ENCODE data around the gene ARHGEF16. TPM values are rescaled to one million over a fixed set of nuclear protein-coding genes. Genes with fewer than 3 reads are reported as not detected.

ARHGEF16 gene
- total RNA-seq, 1 donor from 2014 or later = 12.2 TPM

DNA sequence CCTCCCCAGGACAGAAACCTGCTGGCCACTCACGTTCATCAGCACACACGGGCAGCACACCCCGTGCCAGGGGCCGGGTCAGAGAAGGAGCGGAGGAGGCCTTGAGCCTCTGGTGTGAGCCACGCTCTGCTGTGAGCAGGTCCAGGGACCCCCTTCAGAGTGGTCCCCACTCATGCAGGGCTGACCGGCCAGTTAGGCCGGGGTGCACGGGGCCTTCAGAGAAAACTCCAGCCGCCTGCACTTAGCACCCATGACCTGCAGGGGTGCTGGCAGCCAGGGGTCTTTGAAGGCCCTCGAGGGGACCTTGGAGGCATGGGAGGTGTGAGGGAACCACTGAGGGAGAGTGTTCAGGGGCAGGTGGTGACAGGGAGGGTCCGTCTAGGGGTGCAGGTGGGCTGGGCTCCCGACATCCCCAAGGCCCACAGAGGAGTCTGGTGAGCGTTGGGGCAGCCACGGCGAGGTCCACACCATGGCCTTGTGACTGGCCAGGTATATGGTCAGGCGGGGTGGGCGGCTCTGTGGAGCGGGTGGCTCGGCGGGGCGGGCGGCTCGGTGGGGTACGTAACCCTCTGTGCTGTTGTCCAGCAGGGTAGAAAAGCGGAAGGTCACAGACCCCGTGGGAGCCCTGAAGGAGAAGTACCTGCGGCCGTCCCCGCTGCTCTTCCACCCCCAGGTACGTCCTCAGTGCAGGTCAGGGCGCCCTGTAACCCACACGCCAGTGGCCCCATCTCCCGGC is 40.3 kb upstream of the ARHGEF16 start:
- intact Hi-C loops (cut with DNase I) = loop anchor here (5.0 to 10.0 kb wide), 2 partner anchors 339 to 402 kb away; no protein-coding TSS in a partner anchor
- ATAC-seq (no peak), DNase-seq (no peak)
- H3K9me3 ChIP-seq = peaks cover 5% of the 10 kb centered on the region
- TF ChIP-seq, protein P1, sequence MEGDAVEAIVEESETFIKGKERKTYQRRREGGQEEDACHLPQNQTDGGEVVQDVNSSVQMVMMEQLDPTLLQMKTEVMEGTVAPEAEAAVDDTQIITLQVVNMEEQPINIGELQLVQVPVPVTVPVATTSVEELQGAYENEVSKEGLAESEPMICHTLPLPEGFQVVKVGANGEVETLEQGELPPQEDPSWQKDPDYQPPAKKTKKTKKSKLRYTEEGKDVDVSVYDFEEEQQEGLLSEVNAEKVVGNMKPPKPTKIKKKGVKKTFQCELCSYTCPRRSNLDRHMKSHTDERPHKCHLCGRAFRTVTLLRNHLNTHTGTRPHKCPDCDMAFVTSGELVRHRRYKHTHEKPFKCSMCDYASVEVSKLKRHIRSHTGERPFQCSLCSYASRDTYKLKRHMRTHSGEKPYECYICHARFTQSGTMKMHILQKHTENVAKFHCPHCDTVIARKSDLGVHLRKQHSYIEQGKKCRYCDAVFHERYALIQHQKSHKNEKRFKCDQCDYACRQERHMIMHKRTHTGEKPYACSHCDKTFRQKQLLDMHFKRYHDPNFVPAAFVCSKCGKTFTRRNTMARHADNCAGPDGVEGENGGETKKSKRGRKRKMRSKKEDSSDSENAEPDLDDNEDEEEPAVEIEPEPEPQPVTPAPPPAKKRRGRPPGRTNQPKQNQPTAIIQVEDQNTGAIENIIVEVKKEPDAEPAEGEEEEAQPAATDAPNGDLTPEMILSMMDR (IDR thresholded peaks at IDR 0.05) = no peak
- no peaks in the 10 kb centered on the region for H3K27me3 ChIP-seq
- H3K27ac ChIP-seq = no peak overlapping the region
- no peaks in the 10 kb centered on the region for H3K36me3 ChIP-seq
- no peak overlapping the region for H3K4me3 ChIP-seq
- no peaks in the 10 kb centered on the region for H3K4me1 ChIP-seq

GRCh38 chr1:3415260-3416090 is 39.0 kb upstream of the ARHGEF16 start:
- Histone ChIP-seq H3K4me1 (no peaks in the 10 kb centered on the region), H3K27me3 (no peaks in the 10 kb centered on the region), H3K4me3 (no peak overlapping the region), H3K27ac (no peak overlapping the region), H3K36me3 (no peaks in the 10 kb centered on the region), H3K9me3 (peaks cover 5% of the 10 kb centered on the region)
- intact Hi-C loops (cut with DNase I) = loop anchor here (10.0 kb wide), 1 partner anchor 341 kb away; no protein-coding TSS in a partner anchor
- TF ChIP-seq, protein P1 (IDR thresholded peaks at IDR 0.05) = no peak
- DNase-seq = no peak
- ATAC-seq = no peak

GRCh38 chr1:3417082-3417739 is 37.3 kb upstream of the ARHGEF16 start:
- intact Hi-C loops (cut with DNase I) = loop anchor here (10.0 kb wide), 1 partner anchor 342 kb away; no protein-coding TSS in a partner anchor
- H3K4me1 ChIP-seq = no peaks in the 10 kb centered on the region

DNA sequence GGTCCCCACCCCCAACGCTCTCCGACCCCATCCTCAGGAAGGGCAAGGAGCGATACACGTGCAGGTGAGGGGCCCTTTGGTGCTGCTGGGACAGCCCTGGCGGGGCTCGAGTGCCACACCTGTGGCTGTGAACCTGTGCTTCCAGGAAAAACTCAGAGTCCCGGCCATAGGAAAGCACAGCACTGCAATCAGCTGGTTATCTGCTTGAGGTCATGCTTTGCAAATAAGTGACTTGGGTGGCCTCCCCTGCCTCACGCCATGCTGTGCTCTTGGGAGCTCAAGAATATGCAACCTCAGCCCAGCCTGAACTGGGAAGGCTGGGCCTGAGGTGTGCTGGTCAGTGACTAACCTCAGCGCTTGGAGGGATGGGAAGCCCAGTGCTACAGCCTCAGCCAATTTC is 36.5 kb upstream of the ARHGEF16 start:
- Histone ChIP-seq H3K4me3 (no peak overlapping the region), H3K27me3 (no peaks in the 10 kb centered on the region), H3K9me3 (peaks cover 5% of the 10 kb centered on the region), H3K27ac (no peak overlapping the region), H3K4me1 (no peaks in the 10 kb centered on the region), H3K36me3 (no peaks in the 10 kb centered on the region)
- ATAC-seq = no peak
- no peak for DNase-seq
- intact Hi-C loops (cut with DNase I) = loop anchor here (10.0 kb wide), 1 partner anchor 343 kb away; no protein-coding TSS in a partner anchor
- TF ChIP-seq, protein P1 (IDR thresholded peaks at IDR 0.05) = no peak

More at GRCh38 chr1:3417082-3417739, 37.3 kb upstream of the ARHGEF16 start:
- Histone ChIP-seq H3K9me3 (peaks cover 5% of the 10 kb centered on the region), H3K36me3 (no peaks in the 10 kb centered on the region), H3K27me3 (no peaks in the 10 kb centered on the region), H3K27ac (no peak overlapping the region), H3K4me3 (no peak overlapping the region)
- no peak for DNase-seq
- no peak for ATAC-seq
- TF ChIP-seq, protein P1 (IDR thresholded peaks at IDR 0.05) = peak; percentile 23

DNA sequence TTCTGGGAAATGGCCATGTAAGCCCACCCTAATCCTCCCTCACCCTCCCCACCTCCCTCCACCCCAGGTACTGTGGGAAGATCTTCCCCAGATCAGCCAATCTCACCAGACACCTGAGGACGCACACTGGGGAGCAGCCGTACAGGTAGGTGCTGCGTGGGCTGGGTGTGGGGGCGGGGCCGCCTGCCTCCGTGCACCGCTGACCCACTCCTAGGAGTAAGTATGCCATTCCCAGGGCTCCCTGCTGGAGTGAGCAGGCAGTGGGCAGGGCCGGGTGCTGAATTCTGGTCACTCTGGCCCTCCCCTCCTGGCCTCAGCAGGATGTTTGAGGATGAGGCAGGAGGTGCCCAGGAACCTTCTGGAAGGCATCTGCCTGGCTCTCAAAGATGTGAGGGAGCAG is 35.9 kb upstream of the ARHGEF16 start:
- intact Hi-C loops (cut with DNase I) = loop anchor here (10.0 kb wide), 1 partner anchor 344 kb away; no protein-coding TSS in a partner anchor
- no peaks in the 10 kb centered on the region for H3K27me3 ChIP-seq
- TF ChIP-seq, protein P1 (IDR thresholded peaks at IDR 0.05) = no peak
- no peak for ATAC-seq
- H3K36me3 ChIP-seq = no peaks in the 10 kb centered on the region
- no peak overlapping the region for H3K4me3 ChIP-seq
- no peak overlapping the region for H3K27ac ChIP-seq
- peaks cover 5% of the 10 kb centered on the region for H3K9me3 ChIP-seq
- DNase-seq = no peak
- no peaks in the 10 kb centered on the region for H3K4me1 ChIP-seq

Measured in upper lobe of right lung (tissue), 1 donor.